HepG2 (cell line): ENCODE measurements around the gene STK25. TPM values are rescaled to one million over a fixed set of nuclear protein-coding genes. Genes with fewer than 3 reads are reported as not detected.

Experiments
- AKAP8 ChIP-seq: sonication (generic); formaldehyde crosslinking; IDR thresholded peaks from 2 replicates; pipeline ENCODE4 v1.5.1; 2020; ENCODE audit warnings: mild to moderate bottlenecking, missing genetic modification reagents
- ATF6 ChIP-seq: sonication (generic); formaldehyde crosslinking; conservative IDR thresholded peaks from 2 replicates; pipeline ENCODE4 v1.4.0; 2020; ENCODE audit warnings: missing genetic modification reagents
- CEBPB ChIP-seq: IDR thresholded peaks from 2 replicates; pipeline ENCODE4 v1.6.1; 2011; ENCODE audit warnings: low read depth, low read length, improper control_type of control experiment, borderline replicate concordance
- CENPBD1 ChIP-seq: sonication (generic); formaldehyde crosslinking; IDR thresholded peaks from 2 replicates; pipeline ENCODE4 v1.8.0; 2022; ENCODE audit warnings: missing genetic modification reagents, low read depth, mild to moderate bottlenecking, borderline replicate concordance
- CSRNP1 ChIP-seq: sonication (generic); formaldehyde crosslinking; IDR thresholded peaks from 2 replicates; pipeline ENCODE4 v1.8.1; 2023; ENCODE audit warnings: mild to moderate bottlenecking, missing genetic modification reagents
- GABPB1 ChIP-seq: IDR thresholded peaks from 2 replicates; pipeline ENCODE4 v1.6.1; 2016; ENCODE audit warnings: mild to moderate bottlenecking, missing genetic modification reagents, moderate library complexity, missing compliant biosample characterization
- IRF2 ChIP-seq: IDR thresholded peaks from 2 replicates; pipeline ENCODE4 v1.6.1; 2018; ENCODE audit warnings: missing genetic modification reagents, missing compliant biosample characterization
- MIER2 ChIP-seq: IDR thresholded peaks from 2 replicates; pipeline ENCODE4 v1.6.1; 2016; ENCODE audit warnings: missing biosample characterization, missing genetic modification reagents
- MTERF4 ChIP-seq: sonication (generic); formaldehyde crosslinking; IDR thresholded peaks from 2 replicates; pipeline ENCODE4 v1.8.0; 2023; ENCODE audit warnings: mild to moderate bottlenecking, missing genetic modification reagents
- NFKB2 ChIP-seq: sonication (generic); formaldehyde crosslinking; IDR thresholded peaks from 2 replicates; pipeline ENCODE4 v1.4.0; 2020; ENCODE audit warnings: missing genetic modification reagents, borderline replicate concordance
- NONO ChIP-seq, 2 experiments: fragments of 450-650 bp in 1 of 2; sonication (generic) in 1 of 2; formaldehyde crosslinking in 1 of 2; IDR thresholded peaks in 1 of 2; conservative IDR thresholded peaks in 1 of 2; 2 replicates each; pipeline versions ENCODE4 v1.6.1 to v1.8.0; 2017 to 2022; ENCODE audit warnings: mild to moderate bottlenecking in 1 of 2, missing genetic modification reagents in 1 of 2, moderate library complexity in 1 of 2
- NR1H2 ChIP-seq: sonication (generic); formaldehyde crosslinking; IDR thresholded peaks from 2 replicates; pipeline ENCODE4 v1.8.1; 2022; ENCODE audit warnings: low read depth, missing genetic modification reagents, borderline replicate concordance
- PATZ1 ChIP-seq: sonication (generic); formaldehyde crosslinking; IDR thresholded peaks from 2 replicates; pipeline ENCODE4 v1.4.0; 2020; ENCODE audit warnings: missing genetic modification reagents
- SMARCE1 ChIP-seq: fragments of 450-650 bp; IDR thresholded peaks from 2 replicates; pipeline ENCODE4 v1.6.1; 2017; ENCODE audit warnings: borderline replicate concordance
- SOX5 ChIP-seq: IDR thresholded peaks from 2 replicates; pipeline ENCODE4 v1.6.1; 2016; ENCODE audit warnings: borderline replicate concordance
- TOPORS ChIP-seq: sonication (generic); formaldehyde crosslinking; IDR thresholded peaks from 2 replicates; pipeline ENCODE4 v1.8.0; 2023; ENCODE audit warnings: mild to moderate bottlenecking, missing genetic modification reagents
- ZNF205 ChIP-seq: IDR thresholded peaks from 2 replicates; pipeline ENCODE4 v1.6.1; 2018; ENCODE audit warnings: missing biosample characterization, missing genetic modification reagents
- ZNF24 ChIP-seq: fragments of 450-650 bp; IDR thresholded peaks from 2 replicates; pipeline ENCODE4 v1.6.1; 2017; ENCODE audit warnings: antibody characterized with exemption, mild to moderate bottlenecking
- ZNF337 ChIP-seq: sonication (generic); formaldehyde crosslinking; IDR thresholded peaks from 2 replicates; pipeline ENCODE4 v1.5.1; 2020; ENCODE audit warnings: missing genetic modification reagents, low read depth, mild to moderate bottlenecking, borderline replicate concordance
- ZNF34 ChIP-seq: sonication (generic); formaldehyde crosslinking; IDR thresholded peaks from 2 replicates; pipeline ENCODE4 v1.4.0; 2020; ENCODE audit warnings: mild to moderate bottlenecking, missing genetic modification reagents, borderline replicate concordance
- ZNF549 ChIP-seq: sonication (generic); formaldehyde crosslinking; IDR thresholded peaks from 2 replicates; pipeline ENCODE4 v1.5.0; 2020; ENCODE audit warnings: missing genetic modification reagents
- ZNF768 ChIP-seq: sonication (generic); formaldehyde crosslinking; IDR thresholded peaks from 2 replicates; pipeline ENCODE4 v1.4.0; 2020; ENCODE audit warnings: missing genetic modification reagents
- polyA plus RNA-seq, 8 experiments: library from polyadenylated mRNA; depleted of rRNA in 3 of 8; stranded (reverse) in 7 of 8; unstranded in 1 of 8; fragments of >200 nt; fragmentation: Illumina TruSeq in 4 of 8; extraction: Trizol in 4 of 8; gene quantifications; 2 replicates each; pipeline versions ENCODE4 v1.2.1 to v1.2.3, GENCODE V29; 2011 to 2016; ENCODE audit warnings: low read depth in 4 of 8, missing spikeins in 1 of 8, mixed read lengths in 1 of 8; ENCODE audit not compliant: insufficient read depth in 1 of 8
- total RNA-seq, 5 experiments: library from RNA; depleted of rRNA; stranded (reverse); fragments of >200 nt; fragmentation: Illumina TruSeq; extraction: Trizol; gene quantifications; 2 replicates each; pipeline ENCODE4 v1.2.3, GENCODE V29; 2016; ENCODE audit warnings: low read depth in 1 of 5

The STK25 gene
- total and polyA plus RNA-seq, 2 of the 13 experiments (the other 11 are each of a cell fraction or from before 2014, with no cell fraction given): 177 to 481 TPM

- 0 out of 2 replicates have a peak, but pooled peaks have one; percentile 69 for TF ChIP-seq ZNF549 (CRISPR knock-in tag)
- TF ChIP-seq ZNF337 (CRISPR knock-in tag): peak; percentile 98; the same call in 1 of the 2 replicates
- TF ChIP-seq NFKB2: peak; percentile 98
- peak; percentile 100 for TF ChIP-seq CSRNP1 (CRISPR knock-in tag)
- TF ChIP-seq ATF6 (CRISPR knock-in tag): peak; percentile 96
- no peak for TF ChIP-seq SMARCE1
- TF ChIP-seq CEBPB: no peak
- peak; percentile 96 for TF ChIP-seq ZNF205
- peak; percentile 79; the same call in 1 of the 2 replicates for TF ChIP-seq MIER2 (CRISPR knock-in tag)
- TF ChIP-seq PATZ1 (CRISPR knock-in tag): peak; percentile 91
- peak; percentile 99 for TF ChIP-seq MTERF4
- peak; percentile 61; the same call in 1 of the 2 replicates for TF ChIP-seq ZNF24
- peak; percentile 85 for TF ChIP-seq SOX5
- peak; percentile 85; the same call in 1 of the 2 replicates for TF ChIP-seq CENPBD1
- TF ChIP-seq ZNF34 (CRISPR knock-in tag): peak; percentile 78; the same call in 1 of the 2 replicates
- TF ChIP-seq NR1H2 (CRISPR knock-in tag): peak; percentile 98
- TF ChIP-seq ZNF768 (CRISPR knock-in tag): peak; percentile 76; the same call in 1 of the 2 replicates
- TF ChIP-seq NONO (IDR thresholded peaks at IDR 0.05): no peak
- TF ChIP-seq NONO (CRISPR knock-in tag; conservative IDR thresholded peaks at IDR 0.05): peak; percentile 97
- TF ChIP-seq AKAP8 (CRISPR knock-in tag): peak; percentile 86
- TF ChIP-seq TOPORS (CRISPR knock-in tag): peak; percentile 100
- TF ChIP-seq IRF2: peak; percentile 98
- TF ChIP-seq GABPB1: peak; percentile 93
Observed at GRCh38 chr2:241508240-241509154, at the start of gene STK25 (continued).
